ENCODE results near the gene NCF1. TPM values are rescaled to one million over a fixed set of nuclear protein-coding genes. Genes with fewer than 3 reads are reported as not detected.

The NCF1 gene
- total RNA-seq, result under 0.01 TPM in 1 of 2 replicates, not detected in the other

DNA sequence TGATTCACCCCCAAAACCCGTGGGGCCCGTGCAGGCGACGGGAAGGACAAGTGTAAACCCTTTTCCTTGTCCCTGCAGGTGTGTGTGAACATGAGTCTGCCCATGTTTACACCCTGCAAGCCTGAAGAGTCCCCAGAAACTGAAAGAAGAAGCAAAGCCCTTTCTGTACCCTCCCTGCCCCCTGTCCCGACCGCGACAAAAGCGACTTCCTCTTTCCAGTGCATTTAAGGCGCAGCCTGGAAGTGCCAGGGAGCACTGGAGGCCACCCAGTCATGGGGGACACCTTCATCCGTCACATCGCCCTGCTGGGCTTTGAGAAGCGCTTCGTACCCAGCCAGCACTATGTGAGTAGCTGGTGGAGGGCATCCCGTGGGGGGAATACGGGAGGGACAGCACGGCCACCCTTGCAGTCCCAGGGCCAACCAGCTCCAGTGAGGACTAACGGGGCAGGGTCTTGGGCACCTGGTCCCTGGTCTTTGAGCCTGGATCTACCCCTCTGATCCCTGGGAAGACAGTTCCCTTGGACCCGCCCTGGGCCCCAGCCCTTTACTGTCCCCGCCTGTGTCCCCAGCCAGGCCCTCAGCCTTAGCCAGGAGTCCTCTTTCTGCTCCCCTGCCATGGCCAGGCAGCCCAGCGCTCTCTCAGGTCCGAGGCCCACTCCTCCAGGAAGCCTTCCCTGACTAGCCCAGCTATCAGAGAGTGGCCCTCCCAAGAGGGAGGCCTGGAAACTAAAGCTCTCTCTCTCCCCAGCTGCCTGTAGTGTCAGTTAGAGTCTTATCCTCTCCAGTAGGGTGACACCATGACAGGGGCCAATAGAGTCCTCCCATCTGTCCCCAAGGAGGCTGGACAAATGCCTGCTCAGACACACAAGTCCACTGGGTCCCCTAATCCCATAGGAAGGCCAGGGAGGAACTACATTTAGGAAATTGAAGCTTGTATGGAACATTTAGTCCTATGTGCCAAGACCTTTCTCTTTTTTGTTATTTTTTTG lies at the start of gene NCF1:
Gene NCF1 (plus strand): TSS at position 252 of the 991 bp plus-strand sequence. CDS start 21 bp downstream, at position 273.

Other genes with a start within 250 kb of the NCF1 start
- gene GTF2I, start 116.3 kb upstream of the NCF1 start, total RNA-seq, result 46.9 and 78.3 TPM in 2 replicates
- gene GTF2IRD2, start 77.6 kb downstream of the NCF1 start, total RNA-seq, result 5.1 and 9.5 TPM in 2 replicates
- 9.5 and 17.2 TPM in 2 replicates for gene CASTOR2, start 190.7 kb downstream of the NCF1 start, total RNA-seq